Sigmoid colon (tissue), 3 donors: ENCODE results near the gene MIA3.

Experiments used
- POLR2A ChIP-seq, 2 donors: fragments of 450-650 bp; IDR thresholded peaks; one replicate each; pipeline ENCODE4 v1.6.1; 2016; ENCODE audit warnings: antibody characterized with exemption in 2 of 2, mild to moderate bottlenecking in 2 of 2, moderate library complexity in 2 of 2
- TF ChIP-seq, protein P1 (sequence below), 4 experiments: fragments of 450-650 bp in 3 of 4; fragments of 200-600 bp in 1 of 4; IDR thresholded peaks; one replicate each; pipeline ENCODE4 v1.5.1; 2016 to 2019; ENCODE audit warnings: antibody characterized with exemption in 4 of 4, mild to moderate bottlenecking in 3 of 4, moderate library complexity in 2 of 4

DNA sequence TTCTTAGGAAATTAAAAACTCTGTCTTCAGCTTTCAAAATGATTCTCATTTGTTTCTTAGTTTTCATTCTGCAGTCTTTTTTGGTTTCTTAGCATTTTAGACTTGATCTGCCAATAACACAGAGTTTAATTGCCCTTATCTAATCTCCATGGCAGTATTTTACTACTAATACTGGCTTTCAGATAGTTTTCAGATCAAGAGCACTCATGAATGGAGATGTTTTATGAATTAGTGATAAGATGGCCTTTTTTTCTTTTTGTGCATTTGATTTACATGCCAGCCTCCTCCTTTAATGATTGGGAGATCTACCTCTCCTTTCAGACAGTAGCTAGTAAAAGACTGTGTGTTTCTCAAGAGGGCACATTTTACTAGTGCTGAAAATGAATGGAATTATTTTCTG is 5.6 kb downstream of the MIA3 start:
- TF ChIP-seq, protein P1, sequence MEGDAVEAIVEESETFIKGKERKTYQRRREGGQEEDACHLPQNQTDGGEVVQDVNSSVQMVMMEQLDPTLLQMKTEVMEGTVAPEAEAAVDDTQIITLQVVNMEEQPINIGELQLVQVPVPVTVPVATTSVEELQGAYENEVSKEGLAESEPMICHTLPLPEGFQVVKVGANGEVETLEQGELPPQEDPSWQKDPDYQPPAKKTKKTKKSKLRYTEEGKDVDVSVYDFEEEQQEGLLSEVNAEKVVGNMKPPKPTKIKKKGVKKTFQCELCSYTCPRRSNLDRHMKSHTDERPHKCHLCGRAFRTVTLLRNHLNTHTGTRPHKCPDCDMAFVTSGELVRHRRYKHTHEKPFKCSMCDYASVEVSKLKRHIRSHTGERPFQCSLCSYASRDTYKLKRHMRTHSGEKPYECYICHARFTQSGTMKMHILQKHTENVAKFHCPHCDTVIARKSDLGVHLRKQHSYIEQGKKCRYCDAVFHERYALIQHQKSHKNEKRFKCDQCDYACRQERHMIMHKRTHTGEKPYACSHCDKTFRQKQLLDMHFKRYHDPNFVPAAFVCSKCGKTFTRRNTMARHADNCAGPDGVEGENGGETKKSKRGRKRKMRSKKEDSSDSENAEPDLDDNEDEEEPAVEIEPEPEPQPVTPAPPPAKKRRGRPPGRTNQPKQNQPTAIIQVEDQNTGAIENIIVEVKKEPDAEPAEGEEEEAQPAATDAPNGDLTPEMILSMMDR (IDR thresholded peaks at IDR 0.05), result no peak
- TF ChIP-seq POLR2A (IDR thresholded peaks at IDR 0.05), result no peak
